Measurements from ENCODE around the gene CRIP3. TPM values are rescaled to one million over a fixed set of nuclear protein-coding genes. Genes with fewer than 3 reads are reported as not detected.

Gene CRIP3
- total and polyA plus RNA-seq, 2 of the 13 experiments (the other 11 are each of a cell fraction or from before 2014, with no cell fraction given) = 6.3 to 9.3 TPM

DNA sequence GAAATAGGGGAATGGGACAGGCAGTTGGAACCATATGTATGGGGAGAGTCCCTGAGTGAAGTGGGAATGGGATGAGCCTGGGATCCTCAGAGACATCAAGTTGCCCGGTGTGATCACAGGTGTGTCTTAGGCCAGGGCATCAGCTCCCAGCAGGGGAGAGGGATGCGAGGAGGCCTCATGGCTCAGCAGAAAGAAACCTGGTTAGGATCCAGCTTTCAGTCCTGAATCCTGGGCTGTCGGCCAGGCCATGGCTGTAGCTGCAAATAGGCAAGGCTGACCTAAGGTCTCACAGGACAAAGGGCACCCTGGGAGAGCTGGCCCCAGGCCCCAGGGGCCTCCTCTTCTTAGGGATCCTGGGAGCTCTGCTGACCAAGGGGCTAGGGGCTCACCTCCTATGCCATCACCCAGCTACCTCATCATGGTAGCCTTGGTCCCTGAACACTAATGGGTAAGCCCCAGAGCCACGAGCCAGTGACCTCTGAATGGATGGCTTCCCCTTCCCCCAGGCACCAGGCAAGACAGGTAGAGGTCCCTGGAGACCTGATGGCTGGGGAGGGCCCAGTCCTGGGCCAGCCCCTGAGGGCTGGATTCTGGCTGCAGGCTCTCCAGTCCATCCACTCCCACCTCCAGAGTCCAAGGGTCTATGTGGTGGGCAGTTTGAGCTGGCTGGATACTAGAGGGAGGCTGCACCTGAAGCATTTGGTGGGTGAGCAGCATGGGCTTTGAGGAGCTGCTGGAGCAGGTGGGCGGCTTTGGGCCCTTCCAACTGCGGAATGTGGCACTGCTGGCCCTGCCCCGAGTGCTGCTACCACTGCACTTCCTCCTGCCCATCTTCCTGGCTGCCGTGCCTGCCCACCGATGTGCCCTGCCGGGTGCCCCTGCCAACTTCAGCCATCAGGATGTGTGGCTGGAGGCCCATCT, 10.7 kb downstream of the CRIP3 start, which contains the start of gene SLC22A7 (continued):
- TF ChIP-seq, protein P1, sequence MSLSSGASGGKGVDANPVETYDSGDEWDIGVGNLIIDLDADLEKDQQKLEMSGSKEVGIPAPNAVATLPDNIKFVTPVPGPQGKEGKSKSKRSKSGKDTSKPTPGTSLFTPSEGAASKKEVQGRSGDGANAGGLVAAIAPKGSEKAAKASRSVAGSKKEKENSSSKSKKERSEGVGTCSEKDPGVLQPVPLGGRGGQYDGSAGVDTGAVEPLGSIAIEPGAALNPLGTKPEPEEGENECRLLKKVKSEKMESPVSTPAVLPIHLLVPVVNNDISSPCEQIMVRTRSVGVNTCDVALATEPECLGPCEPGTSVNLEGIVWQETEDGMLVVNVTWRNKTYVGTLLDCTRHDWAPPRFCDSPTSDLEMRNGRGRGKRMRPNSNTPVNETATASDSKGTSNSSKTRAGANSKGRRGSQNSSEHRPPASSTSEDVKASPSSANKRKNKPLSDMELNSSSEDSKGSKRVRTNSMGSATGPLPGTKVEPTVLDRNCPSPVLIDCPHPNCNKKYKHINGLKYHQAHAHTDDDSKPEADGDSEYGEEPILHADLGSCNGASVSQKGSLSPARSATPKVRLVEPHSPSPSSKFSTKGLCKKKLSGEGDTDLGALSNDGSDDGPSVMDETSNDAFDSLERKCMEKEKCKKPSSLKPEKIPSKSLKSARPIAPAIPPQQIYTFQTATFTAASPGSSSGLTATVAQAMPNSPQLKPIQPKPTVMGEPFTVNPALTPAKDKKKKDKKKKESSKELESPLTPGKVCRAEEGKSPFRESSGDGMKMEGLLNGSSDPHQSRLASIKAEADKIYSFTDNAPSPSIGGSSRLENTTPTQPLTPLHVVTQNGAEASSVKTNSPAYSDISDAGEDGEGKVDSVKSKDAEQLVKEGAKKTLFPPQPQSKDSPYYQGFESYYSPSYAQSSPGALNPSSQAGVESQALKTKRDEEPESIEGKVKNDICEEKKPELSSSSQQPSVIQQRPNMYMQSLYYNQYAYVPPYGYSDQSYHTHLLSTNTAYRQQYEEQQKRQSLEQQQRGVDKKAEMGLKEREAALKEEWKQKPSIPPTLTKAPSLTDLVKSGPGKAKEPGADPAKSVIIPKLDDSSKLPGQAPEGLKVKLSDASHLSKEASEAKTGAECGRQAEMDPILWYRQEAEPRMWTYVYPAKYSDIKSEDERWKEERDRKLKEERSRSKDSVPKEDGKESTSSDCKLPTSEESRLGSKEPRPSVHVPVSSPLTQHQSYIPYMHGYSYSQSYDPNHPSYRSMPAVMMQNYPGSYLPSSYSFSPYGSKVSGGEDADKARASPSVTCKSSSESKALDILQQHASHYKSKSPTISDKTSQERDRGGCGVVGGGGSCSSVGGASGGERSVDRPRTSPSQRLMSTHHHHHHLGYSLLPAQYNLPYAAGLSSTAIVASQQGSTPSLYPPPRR (CRISPR knock-in tag; IDR thresholded peaks at IDR 0.05; ENCODE audit: borderline replicate concordance) = peak; percentile 53; the same call in 1 of the 2 replicates
- TF ChIP-seq GATAD2A (CRISPR knock-in tag; IDR thresholded peaks at IDR 0.05) (peak; percentile 55), KMT2B (CRISPR knock-in tag; IDR thresholded peaks at IDR 0.05) (0 out of 2 replicates have a peak, but pooled peaks have one; percentile 41), MXI1 (IDR thresholded peaks at IDR 0.05; ENCODE audit: borderline replicate concordance, low read depth, low read length) (0 out of 3 replicates have a peak, but pooled peaks have one; percentile 4), FOXM1 (CRISPR knock-in tag; IDR thresholded peaks at IDR 0.05) (0 out of 2 replicates have a peak, but pooled peaks have one; percentile 50), PHF5A (CRISPR knock-in tag; IDR thresholded peaks at IDR 0.05; ENCODE audit: low read depth, unreplicated experiment) (peak; percentile 34), MATR3 (CRISPR knock-in tag; IDR thresholded peaks at IDR 0.05) (no peak), ZNF546 (CRISPR knock-in tag; conservative IDR thresholded peaks at IDR 0.05) (0 out of 2 replicates have a peak, but pooled peaks have one; percentile 70), ZNF225 (CRISPR knock-in tag; IDR thresholded peaks at IDR 0.05) (peak; percentile 71; the same call in 1 of the 2 replicates), ZBTB3 (CRISPR knock-in tag; IDR thresholded peaks at IDR 0.05; ENCODE audit: borderline replicate concordance, low read depth) (0 out of 2 replicates have a peak, but pooled peaks have one; percentile 40), ZNF816 (CRISPR knock-in tag; IDR thresholded peaks at IDR 0.05; ENCODE audit: borderline replicate concordance) (no peak), ZNF83 (CRISPR knock-in tag; IDR thresholded peaks at IDR 0.05; ENCODE audit: borderline replicate concordance) (peak; percentile 94), NFKB2 (CRISPR knock-in tag; IDR thresholded peaks at IDR 0.05; ENCODE audit: borderline replicate concordance) (0 out of 2 replicates have a peak, but pooled peaks have one; percentile 68), HNRNPL (IDR thresholded peaks at IDR 0.05; ENCODE audit: low read depth, low read length) (peak; percentile 97)
- TF ChIP-seq, protein P2, sequence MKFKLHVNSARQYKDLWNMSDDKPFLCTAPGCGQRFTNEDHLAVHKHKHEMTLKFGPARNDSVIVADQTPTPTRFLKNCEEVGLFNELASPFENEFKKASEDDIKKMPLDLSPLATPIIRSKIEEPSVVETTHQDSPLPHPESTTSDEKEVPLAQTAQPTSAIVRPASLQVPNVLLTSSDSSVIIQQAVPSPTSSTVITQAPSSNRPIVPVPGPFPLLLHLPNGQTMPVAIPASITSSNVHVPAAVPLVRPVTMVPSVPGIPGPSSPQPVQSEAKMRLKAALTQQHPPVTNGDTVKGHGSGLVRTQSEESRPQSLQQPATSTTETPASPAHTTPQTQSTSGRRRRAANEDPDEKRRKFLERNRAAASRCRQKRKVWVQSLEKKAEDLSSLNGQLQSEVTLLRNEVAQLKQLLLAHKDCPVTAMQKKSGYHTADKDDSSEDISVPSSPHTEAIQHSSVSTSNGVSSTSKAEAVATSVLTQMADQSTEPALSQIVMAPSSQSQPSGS (CRISPR knock-in tag; IDR thresholded peaks at IDR 0.05) = peak; percentile 74
- TF ChIP-seq, protein P3, sequence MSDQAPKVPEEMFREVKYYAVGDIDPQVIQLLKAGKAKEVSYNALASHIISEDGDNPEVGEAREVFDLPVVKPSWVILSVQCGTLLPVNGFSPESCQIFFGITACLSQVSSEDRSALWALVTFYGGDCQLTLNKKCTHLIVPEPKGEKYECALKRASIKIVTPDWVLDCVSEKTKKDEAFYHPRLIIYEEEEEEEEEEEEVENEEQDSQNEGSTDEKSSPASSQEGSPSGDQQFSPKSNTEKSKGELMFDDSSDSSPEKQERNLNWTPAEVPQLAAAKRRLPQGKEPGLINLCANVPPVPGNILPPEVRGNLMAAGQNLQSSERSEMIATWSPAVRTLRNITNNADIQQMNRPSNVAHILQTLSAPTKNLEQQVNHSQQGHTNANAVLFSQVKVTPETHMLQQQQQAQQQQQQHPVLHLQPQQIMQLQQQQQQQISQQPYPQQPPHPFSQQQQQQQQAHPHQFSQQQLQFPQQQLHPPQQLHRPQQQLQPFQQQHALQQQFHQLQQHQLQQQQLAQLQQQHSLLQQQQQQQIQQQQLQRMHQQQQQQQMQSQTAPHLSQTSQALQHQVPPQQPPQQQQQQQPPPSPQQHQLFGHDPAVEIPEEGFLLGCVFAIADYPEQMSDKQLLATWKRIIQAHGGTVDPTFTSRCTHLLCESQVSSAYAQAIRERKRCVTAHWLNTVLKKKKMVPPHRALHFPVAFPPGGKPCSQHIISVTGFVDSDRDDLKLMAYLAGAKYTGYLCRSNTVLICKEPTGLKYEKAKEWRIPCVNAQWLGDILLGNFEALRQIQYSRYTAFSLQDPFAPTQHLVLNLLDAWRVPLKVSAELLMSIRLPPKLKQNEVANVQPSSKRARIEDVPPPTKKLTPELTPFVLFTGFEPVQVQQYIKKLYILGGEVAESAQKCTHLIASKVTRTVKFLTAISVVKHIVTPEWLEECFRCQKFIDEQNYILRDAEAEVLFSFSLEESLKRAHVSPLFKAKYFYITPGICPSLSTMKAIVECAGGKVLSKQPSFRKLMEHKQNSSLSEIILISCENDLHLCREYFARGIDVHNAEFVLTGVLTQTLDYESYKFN (CRISPR knock-in tag; conservative IDR thresholded peaks at IDR 0.05) = peak; percentile 88
